HG02763 (cell line): ENCODE results near the gene AATF.
"Not testable (repeated sequence)": the region's sequence is repeated elsewhere in the genome, so short reads cannot be mapped to it uniquely, and the experiment has no call there.

ENCODE experiments used
- ATAC-seq: cut with Tn5 transposase; IDR thresholded peaks from one replicate; pipeline ENCODE4 v1.9.1; 2021; ENCODE audit warnings: mild to moderate bottlenecking, moderate library complexity; ENCODE audit not compliant: unreplicated experiment

The AATF gene

GRCh38 chr17:37069087-37069486 lies 120.3 kb downstream of the AATF start:
- ATAC-seq, result no peak

- not testable (repeated sequence) for ATAC-seq
Observed at GRCh38 chr17:37073464-37073863, 124.7 kb downstream of the AATF start.

GRCh38 chr17:37079065-37079708 lies 130.4 kb downstream of the AATF start:
- ATAC-seq, result no peak

GRCh38 chr17:37079735-37080134 lies 131.0 kb downstream of the AATF start:
- no peak for ATAC-seq

- no peak for ATAC-seq
Observed at GRCh38 chr17:37081287-37081686, 132.5 kb downstream of the AATF start.

- ATAC-seq, result no peak
Observed at GRCh38 chr17:37082311-37082860, 133.6 kb downstream of the AATF start.

GRCh38 chr17:37082985-37083384 lies 134.2 kb downstream of the AATF start:
- no peak for ATAC-seq

- ATAC-seq, result no peak
Observed at GRCh38 chr17:37083456-37083855, 134.7 kb downstream of the AATF start.

- ATAC-seq, result no peak
Observed at GRCh38 chr17:37084372-37084771, 135.6 kb downstream of the AATF start.

- no peak for ATAC-seq
Observed at GRCh38 chr17:37086334-37086733, 137.6 kb downstream of the AATF start.

- ATAC-seq, result no peak
Observed at GRCh38 chr17:37086948-37087347, 138.2 kb downstream of the AATF start.

GRCh38 chr17:37087683-37088082 lies 138.9 kb downstream of the AATF start:
- ATAC-seq, result no peak

GRCh38 chr17:37088459-37088858 lies 139.7 kb downstream of the AATF start:
- no peak for ATAC-seq

- ATAC-seq, result no peak
Observed at GRCh38 chr17:37088913-37089312, 140.2 kb downstream of the AATF start.

GRCh38 chr17:37089956-37090355 lies 141.2 kb downstream of the AATF start:
- ATAC-seq, result no peak

GRCh38 chr17:37090941-37091340 lies 142.2 kb downstream of the AATF start:
- no peak for ATAC-seq

- ATAC-seq, result no peak
Observed at GRCh38 chr17:37092071-37092470, 143.3 kb downstream of the AATF start.

GRCh38 chr17:37092701-37093100 lies 143.9 kb downstream of the AATF start:
- no peak for ATAC-seq

- ATAC-seq, result no peak
Observed at GRCh38 chr17:37094391-37094790, 145.6 kb downstream of the AATF start.

- no peak for ATAC-seq
Observed at GRCh38 chr17:37096071-37096470, 147.3 kb downstream of the AATF start.

GRCh38 chr17:37097154-37097553 lies 148.4 kb downstream of the AATF start:
- no peak for ATAC-seq

GRCh38 chr17:37098152-37098551 lies 149.4 kb downstream of the AATF start:
- no peak for ATAC-seq
